CD8-positive, alpha-beta memory T cell (primary cell): ENCODE results near the gene RFTN1. TPM values are rescaled to one million over a fixed set of nuclear protein-coding genes. Genes with fewer than 3 reads are reported as not detected.
"Not testable (repeated sequence)": the region's sequence is repeated elsewhere in the genome, so short reads cannot be mapped to it uniquely, and the experiment has no call there.

Source experiments
- CTCF ChIA-PET: fragments of 350-600 bp; sonication (Branson Sonifier 250); formaldehyde crosslinking; loops from one replicate; lab custom pipeline; 2021; ENCODE audit warnings: antibody characterized with exemption; lab: Charles Lee
- POLR2A ChIA-PET: fragments of 350-600 bp; sonication (Branson Sonifier 250); formaldehyde crosslinking; loops from one replicate; lab custom pipeline; 2021; ENCODE audit warnings: antibody characterized with exemption; lab: Charles Lee
- DNase-seq, 5 donors: peaks; one replicate each; pipeline versions ENCODE4 v3.0.0 to v3.0.0-alpha.2; 2020 to 2022; ENCODE audit warnings: mixed read lengths in 1 of 5
- H3K27ac ChIP-seq: one replicate; pipeline ENCODE4 v1.7.0; 2013; ENCODE audit warnings: low read depth, mild to moderate bottlenecking, low read length, moderate library complexity
- H3K27me3 ChIP-seq: 2 replicates; pipeline ENCODE4 v1.7.0; 2013; ENCODE audit warnings: low read length, mild to moderate bottlenecking; ENCODE audit not compliant: insufficient read depth, poor library complexity, severe bottlenecking
- H3K36me3 ChIP-seq: 2 replicates; pipeline ENCODE4 v1.7.0; 2013; ENCODE audit warnings: mild to moderate bottlenecking, low read length, moderate library complexity; ENCODE audit not compliant: insufficient read depth
- H3K4me1 ChIP-seq: 2 replicates; pipeline ENCODE4 v1.7.0; 2013; ENCODE audit warnings: mild to moderate bottlenecking, low read length, moderate library complexity; ENCODE audit not compliant: insufficient read depth
- H3K4me3 ChIP-seq: 2 replicates; pipeline ENCODE4 v1.7.0; 2013; ENCODE audit warnings: mild to moderate bottlenecking, low read length
- H3K9me3 ChIP-seq: 2 replicates; pipeline ENCODE4 v1.7.0; 2013; ENCODE audit warnings: mild to moderate bottlenecking, low read length
- H3K27ac Mint-ChIP-seq, 8 donors: one replicate each; pipeline ENCODE4 v1.8.0; 2020 to 2021; ENCODE audit warnings: mixed read lengths in 8 of 8, mild to moderate bottlenecking in 6 of 8, inconsistent platforms in 3 of 8, moderate library complexity in 3 of 8
- H3K27me3 Mint-ChIP-seq, 2 donors: one replicate each; pipeline ENCODE4 v1.8.0; 2020 to 2021; ENCODE audit warnings: mixed read lengths in 2 of 2, mild to moderate bottlenecking in 1 of 2, moderate library complexity in 1 of 2
- H3K36me3 Mint-ChIP-seq, 3 donors: one replicate each; pipeline ENCODE4 v1.8.0; 2020 to 2021; ENCODE audit warnings: mixed read lengths in 3 of 3, inconsistent platforms in 1 of 3, mild to moderate bottlenecking in 1 of 3
- H3K4me1 Mint-ChIP-seq, 3 donors: one replicate each; pipeline ENCODE4 v1.8.0; 2020 to 2021; ENCODE audit warnings: mixed read lengths in 3 of 3, inconsistent platforms in 1 of 3, mild to moderate bottlenecking in 1 of 3
- H3K4me3 Mint-ChIP-seq, 7 donors: one replicate each; pipeline ENCODE4 v1.8.0; 2020 to 2021; ENCODE audit warnings: mixed read lengths in 7 of 7, mild to moderate bottlenecking in 6 of 7, moderate library complexity in 4 of 7, inconsistent platforms in 2 of 7
- H3K9me3 Mint-ChIP-seq, 5 donors: one replicate each; pipeline ENCODE4 v1.8.0; 2020 to 2022; ENCODE audit warnings: mixed read lengths in 5 of 5, mild to moderate bottlenecking in 3 of 5, moderate library complexity in 2 of 5, inconsistent platforms in 1 of 5
- polyA plus RNA-seq: library from polyadenylated mRNA; unstranded; fragments of 300-500 nt; fragmentation: Illumina TruSeq; gene quantifications from one replicate; pipeline ENCODE4 v1.2.3, GENCODE V29; 2021
- total RNA-seq, 2 experiments: library from RNA; stranded (reverse); gene quantifications; one replicate each; pipeline ENCODE4 v1.2.3, GENCODE V29; 2021

RFTN1 gene
- total and polyA plus RNA-seq, 3 experiments from 2014 or later: 87.4 to 126 (median 125) TPM

DNA sequence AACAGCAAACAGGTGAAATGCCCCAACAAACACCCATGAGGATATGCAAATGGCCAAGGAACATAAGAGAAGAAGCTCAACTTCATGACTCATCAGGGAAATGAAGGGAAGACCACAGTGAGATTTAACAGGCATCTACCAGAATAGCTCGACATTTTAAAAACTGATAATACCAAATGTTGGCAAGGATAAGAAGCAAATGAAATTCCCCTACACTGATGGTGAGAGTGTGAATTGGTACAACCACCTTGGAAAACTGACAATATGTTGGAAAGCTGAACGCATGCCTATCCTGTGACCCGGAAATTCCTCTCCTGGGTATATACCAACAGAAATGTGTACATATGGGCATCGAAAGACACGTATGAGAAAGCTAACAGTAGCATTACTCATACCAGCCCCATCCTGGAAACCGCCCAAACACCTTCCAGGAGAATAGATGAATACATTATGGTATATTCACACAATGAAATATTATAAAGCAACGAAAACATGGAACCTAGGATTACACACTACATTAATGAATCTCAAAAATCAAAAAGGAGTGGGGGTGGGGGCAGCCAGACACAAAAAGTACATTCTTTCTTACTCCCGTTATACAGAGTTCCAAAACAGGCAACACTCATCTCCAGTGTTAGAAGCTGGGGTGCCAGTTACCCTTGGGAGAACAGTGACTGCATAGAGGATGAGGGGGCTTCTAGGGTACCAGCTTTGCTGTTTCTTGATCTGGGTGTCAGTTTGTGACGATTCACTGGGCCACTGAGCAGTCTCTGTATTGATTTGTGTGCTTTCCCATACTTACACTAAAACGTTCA lies 16.9 kb downstream of the RFTN1 start:
- no peaks in the 10 kb centered on the region for H3K27me3 Mint-ChIP-seq
- peaks cover 5 to 39% (median 21%) of the 10 kb centered on the region in 3 donors for H3K36me3 Mint-ChIP-seq
- peak overlapping the region; percentile 17 to 96 (median 62) for H3K27ac Mint-ChIP-seq
- no peaks in the 10 kb centered on the region for H3K9me3 ChIP-seq
- peaks cover 16% of the 10 kb centered on the region for H3K36me3 ChIP-seq
- peak overlapping the region in 6 of 7 donors; percentile 6 to 68 (median 50) for H3K4me3 Mint-ChIP-seq
- no peak for DNase-seq
- H3K27me3 ChIP-seq: no peaks in the 10 kb centered on the region
- POLR2A ChIA-PET: interaction anchor here (0.6 to 2.3 kb wide), 6 partner anchors 8 to 193 kb away, joined by 3 to 13 read pairs (median 4); no protein-coding TSS in a partner anchor
- no peak overlapping the region for H3K27ac ChIP-seq
- CTCF ChIA-PET: interaction anchor here (0.7 to 2.7 kb wide), 3 partner anchors 13 to 51 kb away, joined by 3 to 15 read pairs (median 4); no protein-coding TSS in a partner anchor
- peaks cover 47% of the 10 kb centered on the region for H3K4me1 ChIP-seq
- H3K4me3 ChIP-seq: no peak overlapping the region
- H3K9me3 Mint-ChIP-seq: peaks cover 0 to 2% (median 0%) of the 10 kb centered on the region in 5 donors
- peaks cover 62 to 83% (median 77%) of the 10 kb centered on the region in 3 donors for H3K4me1 Mint-ChIP-seq

DNA sequence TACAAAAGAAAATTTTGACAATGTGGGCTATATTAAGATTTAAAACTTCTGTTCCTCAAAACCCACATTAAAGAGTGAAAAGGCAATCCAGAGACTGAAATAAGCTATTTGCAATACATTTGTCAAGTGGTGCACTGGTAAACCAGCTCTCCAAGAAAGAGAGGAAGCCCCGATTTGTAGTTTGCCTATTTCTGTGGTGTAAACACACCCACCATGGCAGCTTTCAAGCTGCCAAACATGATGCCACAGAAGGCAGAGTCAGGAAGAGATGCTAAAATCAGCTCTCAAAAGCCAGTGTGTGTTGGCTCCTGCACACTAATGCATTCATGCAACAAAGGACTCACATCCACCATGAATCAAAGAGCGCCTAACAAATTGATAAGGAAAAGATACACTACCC lies 17.5 kb downstream of the RFTN1 start:
- Histone ChIP-seq H3K27me3 (no peaks in the 10 kb centered on the region), H3K36me3 (peaks cover 16% of the 10 kb centered on the region), H3K27ac (no peak overlapping the region), H3K9me3 (no peaks in the 10 kb centered on the region), H3K4me1 (peaks cover 47% of the 10 kb centered on the region), H3K4me3 (no peak overlapping the region)
- Mint-ChIP-seq H3K36me3 (peaks cover 5 to 44% (median 25%) of the 10 kb centered on the region in 3 donors), H3K9me3 (peaks cover 0 to 2% (median 0%) of the 10 kb centered on the region in 5 donors), H3K4me3 (peak overlapping the region in 6 of 7 donors; percentile 6 to 68 (median 50)), H3K4me1 (peaks cover 65 to 85% (median 81%) of the 10 kb centered on the region in 3 donors), H3K27me3 (no peaks in the 10 kb centered on the region), H3K27ac (peak overlapping the region; percentile 17 to 92 (median 62))
- peak in 2 of 5 donors; percentile 24 to 46 for DNase-seq
- ChIA-PET POLR2A (interaction anchor here (0.6 to 2.3 kb wide), 6 partner anchors 9 to 192 kb away, joined by 3 to 13 read pairs (median 4); no protein-coding TSS in a partner anchor), CTCF (interaction anchor here (1.3 to 2.7 kb wide), 2 partner anchors 12 to 16 kb away, joined by 4 to 15 read pairs; no protein-coding TSS in a partner anchor)

- no peak for DNase-seq
- Histone ChIP-seq H3K9me3 (no peaks in the 10 kb centered on the region), H3K36me3 (peaks cover 10% of the 10 kb centered on the region), H3K27me3 (no peaks in the 10 kb centered on the region), H3K4me1 (peaks cover 47% of the 10 kb centered on the region), H3K27ac (no peak overlapping the region), H3K4me3 (no peak overlapping the region)
- POLR2A ChIA-PET: interaction anchor here (0.6 to 2.3 kb wide), 2 partner anchors 12 to 136 kb away, joined by 4 to 10 read pairs; no protein-coding TSS in a partner anchor
- H3K27me3 Mint-ChIP-seq: no peaks in the 10 kb centered on the region
- H3K27ac Mint-ChIP-seq: peak overlapping the region in 4 of 8 donors; percentile 0 to 92 (median 36)
- H3K9me3 Mint-ChIP-seq: no peaks in the 10 kb centered on the region
- peaks cover 1 to 44% (median 23%) of the 10 kb centered on the region in 3 donors for H3K36me3 Mint-ChIP-seq
- CTCF ChIA-PET: interaction anchor here (1.3 kb wide), 1 partner anchor 14 kb away, joined by 3 read pairs; no protein-coding TSS in a partner anchor
- peaks cover 67 to 84% (median 80%) of the 10 kb centered on the region in 3 donors for H3K4me1 Mint-ChIP-seq
- peak overlapping the region in 2 of 7 donors; percentile 27 to 56 for H3K4me3 Mint-ChIP-seq
Measured at GRCh38 chr3:16494814-16495431, 18.6 kb downstream of the RFTN1 start.

- no peak for DNase-seq
- H3K27ac Mint-ChIP-seq: peak overlapping the region in 2 of 8 donors; percentile 26 to 75
- H3K36me3 ChIP-seq: peaks cover 9% of the 10 kb centered on the region
- H3K27me3 ChIP-seq: no peaks in the 10 kb centered on the region
- POLR2A ChIA-PET: interaction anchor here (0.6 kb wide), 1 partner anchor 135 kb away, joined by 4 read pairs; no protein-coding TSS in a partner anchor
- no peak overlapping the region for H3K4me3 ChIP-seq
- H3K4me3 Mint-ChIP-seq: no peak overlapping the region
- no peak overlapping the region for H3K27ac ChIP-seq
- H3K4me1 ChIP-seq: peaks cover 43% of the 10 kb centered on the region
- no peaks in the 10 kb centered on the region for H3K9me3 Mint-ChIP-seq
- peaks cover 64 to 85% (median 76%) of the 10 kb centered on the region in 3 donors for H3K4me1 Mint-ChIP-seq
- CTCF ChIA-PET: interaction anchor here (0.6 to 1.3 kb wide), 2 partner anchors 12 to 13 kb away, joined by 3 read pairs; no protein-coding TSS in a partner anchor
- H3K9me3 ChIP-seq: no peaks in the 10 kb centered on the region
- peaks cover 3 to 51% (median 28%) of the 10 kb centered on the region in 3 donors for H3K36me3 Mint-ChIP-seq
- no peaks in the 10 kb centered on the region for H3K27me3 Mint-ChIP-seq
Measured at GRCh38 chr3:16494094-16494493, 19.4 kb downstream of the RFTN1 start.

GRCh38 chr3:16490062-16490619 lies 23.4 kb downstream of the RFTN1 start:
- peaks cover 9 to 81% (median 39%) of the 10 kb centered on the region in 3 donors for H3K36me3 Mint-ChIP-seq
- DNase-seq: no peak
- Histone ChIP-seq H3K4me1 (peaks cover 6% of the 10 kb centered on the region), H3K27ac (no peak overlapping the region), H3K4me3 (no peak overlapping the region), H3K9me3 (no peaks in the 10 kb centered on the region), H3K27me3 (no peaks in the 10 kb centered on the region), H3K36me3 (peaks cover 9% of the 10 kb centered on the region)
- peak overlapping the region in 1 of 7 donors; percentile 0 for H3K4me3 Mint-ChIP-seq
- CTCF ChIA-PET: no interaction called here
- peaks cover 0 to 3% of the 10 kb centered on the region in 2 donors for H3K27me3 Mint-ChIP-seq
- peaks cover 43 to 73% (median 64%) of the 10 kb centered on the region in 3 donors for H3K4me1 Mint-ChIP-seq
- H3K27ac Mint-ChIP-seq: peak overlapping the region in 3 of 8 donors; percentile 7 to 28 (median 9)
- H3K9me3 Mint-ChIP-seq: no peaks in the 10 kb centered on the region
- POLR2A ChIA-PET: no interaction called here

DNA sequence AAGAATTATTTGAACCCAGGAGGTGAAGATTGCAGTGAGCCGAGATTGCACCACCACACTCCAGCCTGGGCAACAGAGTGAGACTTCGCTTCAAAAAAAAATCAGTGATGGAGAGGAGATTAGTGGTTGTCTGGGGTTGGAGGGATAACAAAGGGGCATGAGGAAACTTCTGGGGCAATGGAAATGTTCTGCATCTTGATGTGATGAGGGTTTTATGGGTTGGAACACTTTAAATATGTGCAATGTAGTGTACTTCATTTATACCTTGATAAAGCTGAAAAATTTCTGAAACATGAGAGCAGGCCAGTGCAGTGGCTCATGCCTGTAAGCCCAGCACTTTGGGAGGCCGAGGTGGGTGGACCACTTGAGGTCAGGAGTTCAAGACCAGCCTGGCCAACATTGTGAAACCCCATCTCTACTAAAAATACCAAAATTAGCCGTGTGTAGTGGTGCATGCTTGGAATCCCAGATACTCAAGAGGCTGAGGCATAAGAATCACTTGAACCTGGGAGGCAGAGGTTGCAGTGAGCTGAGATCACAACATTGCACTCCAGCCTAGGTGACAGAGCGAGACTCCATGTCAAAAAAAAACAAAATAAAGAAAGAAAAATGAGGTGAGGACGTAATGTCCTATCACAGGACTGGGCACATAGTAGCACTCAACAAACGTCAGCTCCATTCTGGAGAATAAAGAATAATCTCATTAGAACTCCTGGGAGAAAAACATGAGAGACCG lies 24.0 kb downstream of the RFTN1 start:
- H3K9me3 ChIP-seq, POLR2A ChIA-PET, H3K9me3 Mint-ChIP-seq, H3K4me3 ChIP-seq, H3K4me1 ChIP-seq, DNase-seq, H3K27ac ChIP-seq, H3K27me3 ChIP-seq, CTCF ChIA-PET, H3K36me3 ChIP-seq, H3K27me3 Mint-ChIP-seq: not testable (repeated sequence)
- Mint-ChIP-seq H3K4me3 (peak overlapping the region in 1 of 7 donors; percentile 0), H3K27ac (peak overlapping the region in 4 of 8 donors; percentile 2 to 28 (median 8)), H3K36me3 (peaks cover 9 to 84% (median 40%) of the 10 kb centered on the region in 3 donors), H3K4me1 (peaks cover 37 to 72% (median 64%) of the 10 kb centered on the region in 3 donors)

GRCh38 chr3:16488637-16489036 lies 24.9 kb downstream of the RFTN1 start:
- POLR2A ChIA-PET: interaction anchor here (0.7 kb wide), 1 partner anchor 17 kb away, joined by 6 read pairs; no protein-coding TSS in a partner anchor
- peaks cover 37 to 74% (median 69%) of the 10 kb centered on the region in 3 donors for H3K4me1 Mint-ChIP-seq
- H3K27ac Mint-ChIP-seq: peak overlapping the region in 4 of 8 donors; percentile 6 to 69 (median 64)

More at GRCh38 chr3:16488637-16489036, 24.9 kb downstream of the RFTN1 start:
- Histone ChIP-seq H3K9me3 (no peaks in the 10 kb centered on the region), H3K4me1 (peaks cover 4% of the 10 kb centered on the region), H3K27ac (no peak overlapping the region), H3K36me3 (peaks cover 9% of the 10 kb centered on the region), H3K27me3 (no peaks in the 10 kb centered on the region), H3K4me3 (no peak overlapping the region)
- Mint-ChIP-seq H3K36me3 (peaks cover 9 to 82% (median 40%) of the 10 kb centered on the region in 3 donors), H3K27me3 (peaks cover 0 to 3% of the 10 kb centered on the region in 2 donors), H3K4me3 (no peak overlapping the region), H3K9me3 (no peaks in the 10 kb centered on the region)
- DNase-seq: no peak
- CTCF ChIA-PET: no interaction called here
